Measurements from ENCODE around the gene ARHGAP10.

The ARHGAP10 gene

GRCh38 chr4:148044089-148044911, 312.4 kb downstream of the ARHGAP10 start:
- Histone ChIP-seq H3K36me3 (ENCODE audit: insufficient read depth, low read length) (no peaks in the 10 kb centered on the region), H3K4me2 (ENCODE audit: insufficient read depth, low read length) (no peak overlapping the region), H3K27ac (ENCODE audit: low read length) (no peak overlapping the region), H4K20me1 (ENCODE audit: insufficient read depth, low read length) (no peaks in the 10 kb centered on the region), H3K9me3 (ENCODE audit: insufficient read depth, low read length, severe bottlenecking) (no peaks in the 10 kb centered on the region), H3K79me2 (ENCODE audit: insufficient read depth, low read length) (no peaks in the 10 kb centered on the region), H3K9ac (ENCODE audit: low read depth, low read length) (no peak overlapping the region), H3K4me1 (ENCODE audit: insufficient read depth, low read length) (no peaks in the 10 kb centered on the region), H2AFZ (ENCODE audit: low read depth, low read length) (no peak overlapping the region), H3K27me3 (ENCODE audit: insufficient read depth, low read length, poor library complexity) (no peaks in the 10 kb centered on the region), H3K4me3 (ENCODE audit: low read depth in 1 of 2, low read length in 2 of 2) (no peak overlapping the region)
- ATAC-seq (ENCODE audit: insufficient read depth, low read depth) = no peak
- TF ChIP-seq CTCF (IDR thresholded peaks at IDR 0.05; ENCODE audit: borderline replicate concordance, extremely low read depth, low read length, poor library complexity, severe bottlenecking) (no peak), EZH2 (IDR thresholded peaks at IDR 0.05; ENCODE audit: borderline replicate concordance, low read depth, low read length, severe bottlenecking) (no peak)
- no peak for DNase-seq

- Histone ChIP-seq H3K4me3 (ENCODE audit: low read depth in 1 of 2, low read length in 2 of 2) (no peak overlapping the region), H3K36me3 (ENCODE audit: insufficient read depth, low read length) (no peaks in the 10 kb centered on the region), H3K27ac (ENCODE audit: low read length) (no peak overlapping the region), H3K9ac (ENCODE audit: low read depth, low read length) (no peak overlapping the region), H3K79me2 (ENCODE audit: insufficient read depth, low read length) (no peaks in the 10 kb centered on the region), H4K20me1 (ENCODE audit: insufficient read depth, low read length) (no peaks in the 10 kb centered on the region), H2AFZ (ENCODE audit: low read depth, low read length) (no peak overlapping the region), H3K4me2 (ENCODE audit: insufficient read depth, low read length) (no peak overlapping the region), H3K4me1 (ENCODE audit: insufficient read depth, low read length) (no peaks in the 10 kb centered on the region), H3K27me3 (ENCODE audit: insufficient read depth, low read length, poor library complexity) (no peaks in the 10 kb centered on the region), H3K9me3 (ENCODE audit: insufficient read depth, low read length, severe bottlenecking) (no peaks in the 10 kb centered on the region)
- DNase-seq (no peak), ATAC-seq (ENCODE audit: insufficient read depth, low read depth) (no peak)
- no peak for TF ChIP-seq CTCF (IDR thresholded peaks at IDR 0.05; ENCODE audit: borderline replicate concordance, extremely low read depth, low read length, poor library complexity, severe bottlenecking)
- no peak for TF ChIP-seq EZH2 (IDR thresholded peaks at IDR 0.05; ENCODE audit: borderline replicate concordance, low read depth, low read length, severe bottlenecking)
Measured at GRCh38 chr4:148044912-148045352, 313.0 kb downstream of the ARHGAP10 start.

- H4K20me1 ChIP-seq (ENCODE audit: insufficient read depth, low read length) = no peaks in the 10 kb centered on the region
- no peaks in the 10 kb centered on the region for H3K27me3 ChIP-seq (ENCODE audit: insufficient read depth, low read length, poor library complexity)
- no peak overlapping the region for H3K9ac ChIP-seq (ENCODE audit: low read depth, low read length)
- DNase-seq (no peak), ATAC-seq (ENCODE audit: insufficient read depth, low read depth) (no peak)
- no peaks in the 10 kb centered on the region for H3K9me3 ChIP-seq (ENCODE audit: insufficient read depth, low read length, severe bottlenecking)
- H3K4me3 ChIP-seq (ENCODE audit: low read depth in 1 of 2, low read length in 2 of 2) = no peak overlapping the region
- no peaks in the 10 kb centered on the region for H3K4me1 ChIP-seq (ENCODE audit: insufficient read depth, low read length)
- TF ChIP-seq EZH2 (IDR thresholded peaks at IDR 0.05; ENCODE audit: borderline replicate concordance, low read depth, low read length, severe bottlenecking) = no peak
- no peak for TF ChIP-seq CTCF (IDR thresholded peaks at IDR 0.05; ENCODE audit: borderline replicate concordance, extremely low read depth, low read length, poor library complexity, severe bottlenecking)
- no peaks in the 10 kb centered on the region for H3K79me2 ChIP-seq (ENCODE audit: insufficient read depth, low read length)
- no peak overlapping the region for H3K4me2 ChIP-seq (ENCODE audit: insufficient read depth, low read length)
- no peak overlapping the region for H2AFZ ChIP-seq (ENCODE audit: low read depth, low read length)
- no peak overlapping the region for H3K27ac ChIP-seq (ENCODE audit: low read length)
- H3K36me3 ChIP-seq (ENCODE audit: insufficient read depth, low read length) = no peaks in the 10 kb centered on the region
Measured at GRCh38 chr4:148048598-148048997, 316.7 kb downstream of the ARHGAP10 start.

All from DND-41 (cell line).